GM18499 (cell line): ENCODE measurements around the gene MEGF6.

Experiments
- ATAC-seq: cut with Tn5 transposase; IDR thresholded peaks from one replicate; pipeline ENCODE4 v1.9.1; 2021; ENCODE audit warnings: moderate number of reproducible peaks; ENCODE audit not compliant: insufficient read depth, unreplicated experiment

MEGF6 gene

DNA sequence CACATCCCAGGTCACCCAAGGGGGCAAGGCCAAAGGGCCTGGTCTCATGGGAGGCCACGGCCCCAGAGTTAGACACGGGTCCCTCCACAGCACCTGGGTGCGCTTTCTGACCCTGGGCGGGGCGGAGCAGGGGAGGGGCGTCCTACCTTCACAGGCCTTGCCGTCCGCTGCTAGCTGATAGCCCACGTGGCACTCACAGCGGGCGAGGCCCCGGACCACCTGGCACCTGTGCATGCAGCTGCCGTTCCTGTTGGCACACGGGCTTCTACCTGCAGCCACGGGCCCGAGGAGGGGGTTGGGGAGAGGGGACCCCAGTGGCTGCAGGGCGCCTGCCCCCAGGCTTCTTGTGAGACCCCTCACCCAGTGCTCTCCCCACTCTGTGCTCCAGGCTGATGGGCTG, 96.9 kb downstream of the MEGF6 start:
- ATAC-seq, result no peak

- no peak for ATAC-seq
Observed at GRCh38 chr1:3511856-3512255, 99.5 kb downstream of the MEGF6 start.

DNA sequence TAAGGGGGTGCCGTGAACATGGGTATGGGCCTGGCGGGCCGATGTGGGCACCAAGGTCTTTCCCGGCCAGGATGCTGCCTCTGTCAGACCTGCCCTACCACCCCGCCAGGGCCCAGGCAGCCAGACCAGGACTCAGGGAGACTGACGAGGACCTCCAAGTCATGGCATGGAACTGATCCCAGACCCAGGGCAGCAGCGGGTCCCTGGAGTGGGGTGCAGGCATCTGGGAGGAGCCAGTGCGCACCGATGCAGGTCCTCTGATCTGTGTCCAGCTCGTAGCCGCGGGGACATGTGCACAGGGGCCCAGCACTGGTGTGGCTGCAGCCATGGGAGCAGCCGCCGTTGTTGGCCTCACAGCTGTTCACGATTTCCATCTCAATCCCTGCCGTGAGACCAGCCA, 100.0 kb downstream of the MEGF6 start:
- no peak for ATAC-seq

DNA sequence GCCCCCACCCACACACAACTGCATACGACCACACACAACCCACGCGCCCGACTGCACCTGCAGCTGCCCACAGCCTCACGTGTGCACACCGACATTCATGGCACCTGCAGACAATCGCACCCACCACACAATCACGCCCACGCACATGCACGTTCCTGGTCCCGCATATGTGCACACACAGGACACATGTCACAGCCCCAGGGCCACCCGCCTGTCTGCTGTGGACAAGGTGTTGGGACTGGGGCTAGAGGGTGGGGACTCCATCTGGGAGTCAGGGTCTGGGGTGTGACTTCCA, 100.4 kb downstream of the MEGF6 start:
- ATAC-seq, result no peak

GRCh38 chr1:3510136-3510955, 101.0 kb downstream of the MEGF6 start:
- no peak for ATAC-seq

- ATAC-seq, result no peak
Observed at GRCh38 chr1:3509721-3510120, 101.6 kb downstream of the MEGF6 start.

DNA sequence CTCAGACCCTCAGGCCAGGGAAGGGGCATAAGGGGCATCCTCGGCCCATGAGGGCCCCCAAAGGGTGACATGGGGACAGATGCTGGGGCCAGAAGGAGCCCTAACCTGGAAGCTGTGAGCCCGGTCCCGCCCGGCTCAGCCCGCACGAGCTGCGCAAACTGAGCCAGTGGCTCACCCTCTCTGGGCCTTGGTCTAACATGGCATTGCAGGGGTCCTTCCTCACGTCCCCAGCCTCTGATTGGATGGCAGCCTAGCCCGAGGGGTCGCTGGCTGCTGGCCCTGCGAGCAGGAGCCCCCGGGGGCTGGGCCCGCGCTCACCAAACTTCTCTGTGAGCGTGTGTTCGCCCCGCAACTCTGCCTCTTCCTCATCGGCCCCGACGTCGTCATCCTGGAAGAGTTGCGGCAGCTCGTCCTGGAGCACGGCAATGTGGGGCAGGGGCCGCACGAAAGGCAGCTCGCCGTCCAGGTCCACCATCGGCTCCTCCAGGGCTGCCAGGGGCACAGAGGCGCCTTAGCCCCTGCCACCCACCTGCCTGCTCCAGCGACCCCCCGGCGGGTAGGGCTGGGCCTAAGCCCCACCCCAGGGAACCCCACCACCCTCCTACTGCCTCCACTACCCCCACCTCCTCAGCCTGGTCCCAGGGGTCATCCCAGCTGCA, 102.4 kb downstream of the MEGF6 start:
- ATAC-seq, result no peak

DNA sequence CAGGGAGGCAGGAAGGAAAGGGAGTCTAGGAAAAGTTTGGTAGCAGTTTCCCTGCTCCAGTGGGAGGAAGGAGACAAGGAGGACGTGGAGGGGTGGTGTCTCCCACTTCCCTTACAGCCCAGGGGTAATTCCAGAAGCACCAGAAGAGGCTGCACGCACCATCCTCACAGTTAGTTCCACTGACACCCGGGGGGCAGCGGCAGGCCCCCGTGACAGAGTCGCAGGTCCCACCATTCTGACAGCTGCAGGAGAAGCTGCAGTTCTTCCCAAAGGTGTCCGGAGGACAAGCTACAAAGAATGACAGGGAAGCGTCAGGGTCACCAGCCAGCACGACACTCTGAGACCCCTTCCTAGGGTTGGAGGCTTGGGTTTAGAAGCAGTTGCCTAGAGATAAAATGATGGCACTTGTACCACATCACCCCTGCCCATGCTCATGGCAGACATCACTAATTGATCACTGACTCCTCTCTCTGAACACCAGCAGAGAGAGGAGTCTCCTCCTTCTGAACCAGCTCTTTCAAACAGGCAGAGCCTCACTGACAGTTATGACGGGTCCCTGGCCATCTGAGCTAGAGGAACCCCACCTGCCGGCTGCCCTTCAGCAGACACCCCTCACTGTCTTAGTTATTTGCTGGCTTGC, 103.6 kb downstream of the MEGF6 start:
- ATAC-seq, result no peak

DNA sequence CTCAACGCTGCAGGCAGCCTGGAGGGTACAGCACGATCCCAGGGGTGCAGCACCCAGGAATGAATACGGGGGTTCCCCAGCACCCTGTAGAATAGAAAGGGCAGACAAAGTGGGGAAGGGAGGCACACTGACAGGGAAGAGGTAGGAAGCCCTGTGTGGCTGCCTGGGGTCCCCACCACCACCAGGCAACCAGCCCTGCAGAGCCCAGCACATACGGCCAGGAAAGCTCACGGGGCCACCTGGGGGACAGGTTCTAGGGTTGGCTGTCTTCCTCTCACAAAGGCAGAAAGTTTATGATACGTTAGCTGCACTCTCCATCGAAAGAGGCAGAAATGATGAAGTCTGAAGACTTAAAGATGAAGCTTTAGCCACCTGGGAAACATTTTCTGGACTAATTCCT, 104.4 kb downstream of the MEGF6 start:
- no peak for ATAC-seq

DNA sequence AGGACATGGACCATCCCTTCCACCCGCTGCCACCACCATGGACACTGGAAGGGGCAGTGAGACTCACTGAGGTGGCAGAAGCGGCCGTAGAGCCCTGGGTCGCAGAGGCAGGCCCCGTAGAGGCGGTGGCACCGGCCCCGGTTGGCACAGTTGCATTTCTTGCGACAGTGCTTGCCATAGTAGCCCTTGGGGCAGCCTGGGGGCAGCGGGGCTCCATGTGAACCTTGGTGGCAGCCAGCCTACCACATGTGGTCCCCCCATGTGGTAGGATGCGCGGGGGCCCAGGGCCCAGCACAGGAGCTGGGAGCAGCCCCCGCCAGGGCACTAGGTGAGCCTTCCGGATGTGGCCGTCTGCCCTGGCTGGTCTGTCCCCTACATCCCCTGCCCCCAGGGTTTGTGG, 105.3 kb downstream of the MEGF6 start:
- no peak for ATAC-seq

- ATAC-seq, result no peak
Observed at GRCh38 chr1:3505161-3505560, 106.1 kb downstream of the MEGF6 start.

DNA sequence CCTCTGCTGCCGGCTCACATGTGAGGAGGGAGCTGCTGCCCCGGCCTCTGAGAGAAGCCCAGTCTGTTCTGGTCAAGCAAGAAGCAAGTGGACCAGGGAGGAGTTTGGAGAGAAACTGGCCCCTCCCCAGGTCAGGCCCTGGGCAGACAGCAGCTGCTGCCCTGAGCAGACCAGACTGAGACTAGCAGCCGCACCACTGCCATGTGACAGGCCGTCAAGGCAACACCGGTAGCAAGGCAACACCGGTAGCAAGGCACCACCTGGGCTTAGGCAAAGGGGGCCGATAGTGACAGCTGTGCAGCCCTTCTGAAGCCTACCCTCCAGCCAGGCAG, 106.5 kb downstream of the MEGF6 start:
- no peak for ATAC-seq

DNA sequence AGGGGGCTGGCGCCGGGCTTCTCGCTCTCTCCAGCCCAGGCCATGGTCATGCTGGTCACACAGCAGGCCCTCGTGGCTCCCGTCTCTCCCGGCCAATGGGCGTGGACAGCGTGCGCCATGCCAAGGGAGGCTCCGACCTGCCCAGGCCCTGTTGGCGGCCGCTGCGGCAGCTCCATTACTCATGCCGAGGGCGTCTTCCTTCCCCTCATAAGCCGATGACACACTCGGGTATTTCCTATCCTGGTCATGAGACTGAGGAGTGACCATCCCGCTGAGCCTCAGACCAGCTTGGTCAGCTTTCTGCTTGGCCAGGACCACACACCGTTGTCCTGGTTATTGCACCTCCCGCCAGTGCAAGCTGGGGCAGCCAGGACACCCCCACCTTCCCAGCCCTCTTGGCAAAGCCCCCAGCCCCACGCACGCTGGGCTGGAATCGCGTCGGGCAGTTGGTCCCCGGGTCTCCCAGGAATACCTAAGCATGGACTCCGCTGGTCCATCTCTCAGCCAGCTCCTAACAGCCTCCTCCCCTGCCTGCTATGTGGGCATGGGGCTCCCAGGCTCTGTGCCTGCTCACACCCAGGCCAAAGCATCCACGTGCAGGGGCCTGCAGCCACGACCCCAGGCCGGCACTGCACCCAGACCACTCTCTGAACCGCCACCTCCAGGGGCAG, 107.0 kb downstream of the MEGF6 start:
- no peak for ATAC-seq

- no peak for ATAC-seq
Observed at GRCh38 chr1:3503525-3503886, 107.8 kb downstream of the MEGF6 start.

DNA sequence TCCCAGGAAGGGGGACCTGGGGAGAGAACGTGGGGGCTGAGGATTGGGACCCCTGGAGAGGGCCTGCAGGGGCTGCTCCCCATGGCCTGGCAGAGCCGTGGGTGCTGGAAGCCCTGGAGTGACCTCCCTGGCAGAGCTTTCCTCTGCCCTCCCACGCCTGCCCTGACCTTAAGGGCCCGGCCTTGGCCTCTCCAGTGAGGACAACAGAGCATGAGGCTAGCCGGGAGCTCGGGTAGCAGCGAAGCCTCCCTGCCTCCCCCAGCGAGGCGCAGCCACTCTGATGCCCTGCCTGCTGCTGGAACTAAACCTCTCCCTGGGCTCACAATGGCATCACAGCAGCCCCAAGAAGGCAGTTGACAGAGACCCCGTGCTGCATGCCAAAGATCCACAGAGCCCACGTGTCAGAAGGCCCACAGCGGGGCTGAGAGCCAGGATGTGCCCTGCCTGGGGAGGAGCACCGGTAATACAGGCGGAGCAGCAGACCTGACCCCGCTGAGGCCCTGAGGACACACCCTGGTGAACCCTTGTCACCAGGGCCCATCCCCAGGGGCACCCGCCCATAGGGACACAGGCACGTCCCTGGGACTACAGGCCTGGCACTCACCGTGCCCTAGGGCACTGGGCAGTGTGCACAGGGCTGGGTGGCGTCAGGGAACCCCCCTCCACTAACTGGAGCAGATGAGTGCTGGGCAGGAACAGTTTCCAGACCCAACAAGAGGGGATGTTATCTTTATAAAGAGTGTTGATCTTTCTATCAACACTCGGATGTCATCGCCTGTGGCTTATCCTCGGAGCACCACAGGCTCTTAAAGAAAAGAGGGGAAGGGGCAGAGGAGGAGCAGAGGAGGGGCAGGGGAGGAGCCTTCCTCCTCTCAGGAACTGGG, 108.4 kb downstream of the MEGF6 start:
- ATAC-seq, result no peak

DNA sequence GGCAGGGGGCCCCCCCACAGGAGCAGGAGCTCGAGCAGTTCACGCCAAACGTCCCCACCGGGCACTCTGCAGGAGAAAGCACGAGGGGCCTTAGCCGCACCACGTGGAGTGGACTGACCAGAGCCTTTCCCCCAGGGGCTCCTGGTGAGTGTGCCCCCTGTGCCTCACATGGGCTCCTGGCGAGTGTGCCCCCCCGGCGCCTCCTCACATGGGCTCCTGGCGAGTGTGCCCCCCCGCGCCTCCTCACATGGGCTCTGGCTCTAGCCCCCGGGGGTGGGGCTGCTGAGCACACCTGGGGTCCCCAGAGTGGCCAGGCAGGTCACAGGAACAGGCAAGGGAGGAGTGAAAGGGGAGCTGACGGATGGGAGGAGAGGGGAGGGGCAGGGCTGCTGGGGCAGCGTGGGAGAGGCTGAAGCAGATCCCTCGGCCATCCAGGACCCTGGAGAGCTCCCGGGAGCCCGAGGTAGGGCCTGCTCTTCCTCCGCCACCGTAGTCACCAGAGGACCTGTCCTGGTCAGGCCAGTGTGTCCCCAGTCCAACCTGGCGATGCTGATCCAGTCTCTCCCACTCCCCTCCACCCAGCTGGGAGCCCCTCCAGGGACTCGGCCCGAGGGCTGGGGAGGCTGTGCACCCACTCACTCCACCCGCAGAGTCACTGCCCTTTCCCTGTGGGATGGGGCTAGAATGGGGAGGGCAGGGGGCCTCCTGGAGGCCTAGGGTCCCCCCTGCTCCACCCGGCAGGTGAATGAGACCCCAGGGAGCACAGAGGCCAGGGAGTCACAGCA, 109.3 kb downstream of the MEGF6 start:
- ATAC-seq, result no peak

DNA sequence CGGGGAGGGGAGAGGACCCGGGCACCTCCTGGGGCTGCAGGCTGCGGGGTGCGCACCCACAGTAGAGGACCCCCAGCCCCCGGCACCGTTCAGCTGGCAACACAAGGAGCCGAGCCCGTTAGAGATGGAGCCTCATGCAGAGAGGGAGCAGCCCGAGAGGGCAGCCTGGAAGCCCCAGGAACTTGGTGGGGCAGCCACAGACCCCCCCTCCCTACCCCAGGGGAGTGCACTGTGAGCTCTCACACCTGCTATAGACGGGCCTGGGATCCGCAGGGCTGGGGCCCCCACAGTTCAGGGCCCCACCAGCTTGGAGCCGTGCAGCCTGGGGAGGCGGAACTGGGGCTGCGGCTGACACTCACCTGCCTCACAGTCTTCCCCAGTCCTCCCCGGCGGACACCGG, 109.9 kb downstream of the MEGF6 start:
- no peak for ATAC-seq

GRCh38 chr1:3500265-3500835, 111.0 kb downstream of the MEGF6 start:
- ATAC-seq, result no peak

DNA sequence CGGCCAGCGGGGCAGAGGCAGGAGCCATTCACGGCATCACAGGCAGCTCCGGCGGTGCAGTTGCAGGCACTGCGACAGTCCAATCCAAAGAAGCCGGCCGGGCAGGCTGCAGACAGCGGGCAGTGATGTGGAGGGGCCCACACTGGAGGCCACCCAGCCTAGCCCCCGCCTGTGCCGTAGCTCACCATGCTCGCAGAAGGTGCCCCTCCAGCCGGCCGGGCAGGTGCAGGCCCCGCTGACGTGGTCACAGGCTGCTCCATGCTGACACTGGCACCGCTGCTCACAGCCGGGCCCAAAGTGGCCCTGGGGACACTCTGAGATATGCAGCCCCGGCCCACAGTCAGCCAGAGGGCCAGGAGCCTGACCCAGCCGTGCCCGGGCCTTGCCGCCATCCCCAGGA, 111.7 kb downstream of the MEGF6 start:
- ATAC-seq, result no peak
